Neural cell (in vitro differentiated cells): ENCODE measurements around the gene PRKCQ.

Source experiments
- EP300 ChIP-seq: fragments of 450-650 bp; conservative IDR thresholded peaks from 2 replicates; pipeline ENCODE4 v1.6.1; 2014; ENCODE audit warnings: antibody characterized with exemption, mild to moderate bottlenecking, moderate library complexity; ENCODE audit not compliant: poor library complexity, severe bottlenecking
- EZH2 ChIP-seq: fragments of 200-600, 300-800 bp; shearing (Covaris generic), sonication (generic); IDR thresholded peaks from 2 replicates; pipeline ENCODE4 v1.6.1; 2014; ENCODE audit warnings: antibody characterized with exemption, low read length, borderline replicate concordance, mild to moderate bottlenecking; ENCODE audit not compliant: insufficient read depth, poor library complexity, severe bottlenecking
- MXI1 ChIP-seq: fragments of 450-650 bp; conservative IDR thresholded peaks from 2 replicates; pipeline ENCODE4 v1.6.1; 2014; ENCODE audit warnings: antibody characterized with exemption, mild to moderate bottlenecking; ENCODE audit not compliant: poor library complexity, severe bottlenecking
- POLR2AphosphoS5 ChIP-seq: IDR thresholded peaks from 2 replicates; pipeline ENCODE4 v1.6.1; 2012
- RAD21 ChIP-seq: fragments of 450-650 bp; conservative IDR thresholded peaks from 2 replicates; pipeline ENCODE4 v1.6.1; 2014; ENCODE audit warnings: antibody characterized with exemption, mild to moderate bottlenecking, moderate library complexity
- REST ChIP-seq: IDR thresholded peaks from 2 replicates; pipeline ENCODE4 v1.6.1; 2012; ENCODE audit warnings: borderline replicate concordance
- SMC3 ChIP-seq: fragments of 450-650 bp; conservative IDR thresholded peaks from 2 replicates; pipeline ENCODE4 v1.6.1; 2014; ENCODE audit warnings: antibody characterized with exemption, mild to moderate bottlenecking, moderate library complexity; ENCODE audit not compliant: poor library complexity
- TAF1 ChIP-seq: IDR thresholded peaks from 2 replicates; pipeline ENCODE4 v1.6.1; 2012; ENCODE audit warnings: low read depth
- TF ChIP-seq, protein P1 (sequence below): fragments of 450-650 bp; IDR thresholded peaks from 2 replicates; pipeline ENCODE4 v1.5.1; 2014; ENCODE audit warnings: antibody characterized with exemption, mild to moderate bottlenecking, moderate library complexity; ENCODE audit not compliant: poor library complexity, severe bottlenecking

DNA sequence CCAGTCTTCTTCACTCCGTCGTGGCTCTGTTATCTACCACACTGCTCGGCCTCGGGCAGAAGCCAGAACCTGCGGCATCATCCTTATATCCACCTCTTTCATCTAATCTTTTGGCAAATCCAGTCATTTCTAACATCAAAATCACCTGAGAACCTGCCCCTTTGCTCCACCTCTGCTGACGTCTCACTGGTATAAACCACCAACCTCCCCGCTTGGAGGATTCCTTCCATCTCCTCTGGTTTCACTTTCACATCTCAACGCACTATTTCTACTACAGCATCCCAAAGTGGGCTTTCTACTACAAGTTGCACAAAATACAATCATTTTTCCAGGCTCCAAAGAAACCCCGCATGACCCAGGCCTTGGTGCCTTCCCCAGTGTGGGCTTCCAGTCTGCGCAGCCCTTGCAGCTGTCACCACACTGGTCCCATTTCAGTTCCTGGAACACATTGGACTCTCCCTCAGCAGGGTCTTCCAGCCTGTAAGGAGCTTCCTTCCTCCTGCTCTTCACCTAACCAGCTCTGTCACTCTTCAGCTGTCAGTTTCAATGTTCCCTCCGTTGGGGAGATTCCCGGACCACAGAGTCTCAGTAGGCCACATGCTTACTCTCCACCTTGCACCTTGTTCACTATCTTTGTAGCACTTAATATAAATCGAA lies 85.0 kb downstream of the PRKCQ start:
- no peak for TF ChIP-seq REST
- TF ChIP-seq, protein P1, sequence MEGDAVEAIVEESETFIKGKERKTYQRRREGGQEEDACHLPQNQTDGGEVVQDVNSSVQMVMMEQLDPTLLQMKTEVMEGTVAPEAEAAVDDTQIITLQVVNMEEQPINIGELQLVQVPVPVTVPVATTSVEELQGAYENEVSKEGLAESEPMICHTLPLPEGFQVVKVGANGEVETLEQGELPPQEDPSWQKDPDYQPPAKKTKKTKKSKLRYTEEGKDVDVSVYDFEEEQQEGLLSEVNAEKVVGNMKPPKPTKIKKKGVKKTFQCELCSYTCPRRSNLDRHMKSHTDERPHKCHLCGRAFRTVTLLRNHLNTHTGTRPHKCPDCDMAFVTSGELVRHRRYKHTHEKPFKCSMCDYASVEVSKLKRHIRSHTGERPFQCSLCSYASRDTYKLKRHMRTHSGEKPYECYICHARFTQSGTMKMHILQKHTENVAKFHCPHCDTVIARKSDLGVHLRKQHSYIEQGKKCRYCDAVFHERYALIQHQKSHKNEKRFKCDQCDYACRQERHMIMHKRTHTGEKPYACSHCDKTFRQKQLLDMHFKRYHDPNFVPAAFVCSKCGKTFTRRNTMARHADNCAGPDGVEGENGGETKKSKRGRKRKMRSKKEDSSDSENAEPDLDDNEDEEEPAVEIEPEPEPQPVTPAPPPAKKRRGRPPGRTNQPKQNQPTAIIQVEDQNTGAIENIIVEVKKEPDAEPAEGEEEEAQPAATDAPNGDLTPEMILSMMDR: no peak
- no peak for TF ChIP-seq EZH2
- TF ChIP-seq SMC3: no peak
- no peak for TF ChIP-seq TAF1
- TF ChIP-seq POLR2AphosphoS5: no peak
- TF ChIP-seq EP300: no peak
- TF ChIP-seq RAD21: no peak
- TF ChIP-seq MXI1: no peak
